HG03521 (cell line): ENCODE results near the gene SLC44A1.

ENCODE experiments used
- ATAC-seq: cut with Tn5 transposase; IDR thresholded peaks from one replicate; pipeline ENCODE4 v1.9.1; 2021; ENCODE audit warnings: mild to moderate bottlenecking, moderate library complexity; ENCODE audit not compliant: unreplicated experiment

Gene SLC44A1

DNA sequence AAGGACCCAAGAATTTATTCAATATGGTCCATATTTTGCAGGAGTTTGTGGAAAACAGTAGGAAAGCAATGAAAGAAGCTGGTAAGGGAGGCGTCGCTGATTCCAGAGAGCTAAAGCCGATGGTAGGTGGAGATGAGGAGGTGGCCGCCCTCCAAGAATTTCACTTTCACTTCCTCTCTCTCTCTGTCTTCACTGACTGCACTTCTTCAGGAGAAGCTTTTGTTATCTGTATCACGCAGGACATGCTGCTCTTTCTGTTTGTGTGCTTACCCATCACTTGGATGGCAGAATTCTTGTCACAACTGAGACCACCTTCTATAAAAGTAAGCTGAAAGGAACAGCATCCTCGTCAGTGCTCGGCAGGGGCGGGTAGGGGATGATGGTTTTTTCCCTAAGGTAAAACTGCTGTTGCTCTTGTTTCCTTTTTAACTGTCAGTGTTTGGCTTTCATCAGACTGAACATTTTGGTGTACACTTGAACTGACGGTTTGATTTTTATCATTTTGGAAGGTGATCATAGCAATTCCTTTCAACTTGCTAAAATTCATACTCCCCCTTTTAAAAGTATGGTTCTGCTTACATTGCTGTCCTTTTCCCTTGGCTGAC, 141.0 kb downstream of the SLC44A1 start:
- peak; percentile 91 for ATAC-seq

DNA sequence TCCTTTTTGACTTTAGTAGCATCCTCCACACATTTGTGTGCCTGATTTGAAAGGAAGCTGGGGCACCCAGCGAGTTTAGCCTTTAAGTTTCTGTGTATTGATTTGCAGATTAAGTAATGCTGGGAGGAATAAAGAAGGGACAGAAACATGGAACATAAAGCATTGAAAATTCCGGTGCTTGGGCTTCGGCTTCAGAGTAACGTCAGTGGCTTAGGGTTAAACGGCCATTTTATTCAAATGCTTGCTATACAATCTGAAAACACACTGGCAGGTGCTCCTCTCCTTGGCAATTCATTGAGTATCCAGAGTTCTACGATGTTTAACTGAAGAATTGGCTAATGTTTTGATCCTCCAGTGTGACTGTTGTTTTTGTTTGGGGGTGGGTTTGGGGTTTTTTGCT, 145.3 kb downstream of the SLC44A1 start:
- no peak for ATAC-seq

DNA sequence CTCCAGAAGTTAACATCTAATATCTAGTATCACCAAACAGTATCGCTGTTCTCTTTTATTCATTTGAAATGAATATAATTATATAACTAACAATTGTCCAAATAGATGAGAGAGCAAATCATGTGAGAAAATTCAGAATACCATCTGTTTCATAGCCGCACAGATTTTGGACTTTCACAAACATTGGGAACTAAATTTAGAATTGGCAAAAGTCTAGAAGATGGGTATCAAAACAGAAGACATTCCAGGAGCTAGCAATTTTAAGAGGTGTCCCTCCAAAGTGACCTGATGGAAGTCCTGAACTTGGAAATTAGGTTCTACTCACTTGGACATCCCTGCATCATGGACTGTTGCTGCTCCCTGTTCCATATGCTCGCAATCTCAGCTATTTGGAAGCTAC, 146.4 kb downstream of the SLC44A1 start:
- no peak for ATAC-seq

DNA sequence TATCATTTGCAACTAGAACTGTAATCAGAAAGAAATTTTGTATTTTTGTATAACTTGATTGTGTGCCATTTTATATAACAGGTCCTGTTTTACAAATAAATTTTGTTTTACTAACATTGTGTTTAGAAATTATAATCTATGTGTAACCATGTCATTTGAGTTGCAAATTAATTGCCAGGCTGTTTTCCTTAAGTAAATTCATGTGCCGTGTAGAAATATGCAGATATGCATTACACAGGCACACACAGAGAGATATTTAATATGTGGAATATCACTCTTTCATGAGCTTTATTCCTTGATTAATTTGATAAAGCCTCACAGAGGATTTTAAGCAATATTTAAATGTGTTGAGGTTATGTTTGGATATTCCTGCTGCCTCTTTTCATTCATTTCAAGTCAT, 146.8 kb downstream of the SLC44A1 start:
- no peak for ATAC-seq

DNA sequence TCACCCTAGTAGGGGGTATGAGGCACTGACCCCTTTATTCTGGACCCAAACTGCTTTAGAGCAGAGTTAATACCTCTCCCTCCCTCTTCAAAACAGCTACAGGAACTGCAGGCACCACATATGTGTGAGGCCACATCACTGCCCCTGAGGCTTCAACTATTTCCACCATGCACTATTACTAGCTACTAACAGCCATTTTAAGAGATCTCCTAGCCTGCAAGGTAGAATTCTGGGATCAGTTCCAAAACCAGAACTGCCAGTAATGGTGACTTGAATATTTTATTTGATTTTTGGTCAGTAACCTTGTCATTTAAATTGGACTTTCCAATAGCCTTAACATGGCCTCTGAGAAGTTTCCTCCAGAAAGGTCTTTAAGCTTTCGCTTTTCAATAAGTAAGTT, 148.1 kb downstream of the SLC44A1 start:
- no peak for ATAC-seq

DNA sequence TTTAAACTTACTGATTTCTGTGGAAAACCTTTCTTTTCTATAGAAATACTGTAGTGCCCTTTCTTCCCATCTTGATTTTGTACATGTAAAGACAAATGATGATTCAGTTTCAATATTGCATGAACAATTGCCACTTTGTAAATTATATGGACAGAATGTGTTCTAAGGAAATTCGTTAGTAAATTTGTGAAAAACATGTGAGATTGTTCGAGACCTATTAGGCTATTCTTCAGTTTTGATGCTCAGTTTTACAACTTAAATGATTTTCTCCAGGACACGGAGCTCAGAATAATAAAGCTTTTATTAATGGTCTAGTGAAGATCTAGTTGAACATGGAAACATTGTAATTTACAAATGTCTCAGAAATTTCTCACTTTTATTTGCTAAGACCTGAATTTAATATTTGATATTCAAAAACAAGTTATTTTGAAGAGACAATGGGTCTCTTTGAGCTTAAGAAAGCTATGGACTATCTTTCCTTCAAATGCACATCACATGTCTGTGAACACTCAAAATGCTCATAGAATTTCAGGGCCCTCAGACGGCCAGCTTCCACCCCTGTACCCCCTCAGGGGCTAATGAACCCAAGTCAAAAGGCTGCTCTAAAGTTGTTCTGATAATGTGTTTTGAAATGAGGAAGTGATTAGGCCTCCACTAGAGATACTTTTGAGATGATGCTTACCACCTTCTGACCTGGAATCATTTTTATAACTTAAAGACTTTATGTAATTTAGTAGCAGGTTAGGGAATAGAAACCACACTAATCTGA, 149.3 kb downstream of the SLC44A1 start:
- ATAC-seq, result no peak

DNA sequence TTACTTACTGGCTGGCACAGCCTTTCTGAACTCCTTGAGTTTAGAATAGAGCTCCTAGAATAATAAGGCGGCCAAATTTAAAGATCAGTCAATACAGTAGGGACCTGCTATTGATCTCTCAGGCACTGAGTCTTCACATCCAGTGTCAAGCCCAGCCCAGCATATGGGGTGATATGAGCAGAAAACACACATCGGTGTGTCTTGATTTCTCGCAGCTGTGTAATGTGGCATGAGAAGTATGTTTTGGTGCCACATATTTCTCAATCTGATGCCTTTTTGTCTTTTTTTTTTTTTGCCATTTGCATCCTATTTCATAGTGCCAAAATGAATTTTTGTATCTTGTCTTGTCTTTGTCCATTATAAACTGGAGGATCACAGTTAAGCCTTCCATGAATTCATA, 152.0 kb downstream of the SLC44A1 start:
- no peak for ATAC-seq

DNA sequence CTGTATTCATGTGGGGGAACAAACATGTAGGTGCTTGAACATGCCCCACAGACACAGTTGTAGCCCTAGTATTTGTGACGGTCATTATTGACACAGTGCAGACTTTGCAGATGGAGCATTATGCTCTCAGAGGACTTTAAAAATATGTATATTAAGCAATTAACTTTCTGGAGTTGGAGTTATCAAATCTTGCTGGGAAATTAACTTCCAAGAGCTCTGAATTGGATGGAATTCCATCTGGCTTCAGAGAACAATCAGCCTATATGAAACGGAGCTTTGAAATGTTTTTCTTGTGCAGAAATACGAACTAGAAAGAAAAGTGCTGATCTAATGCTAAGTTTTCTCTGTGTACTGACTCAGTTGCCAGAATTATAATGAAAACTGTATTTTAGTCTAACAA, 152.4 kb downstream of the SLC44A1 start:
- ATAC-seq, result no peak

DNA sequence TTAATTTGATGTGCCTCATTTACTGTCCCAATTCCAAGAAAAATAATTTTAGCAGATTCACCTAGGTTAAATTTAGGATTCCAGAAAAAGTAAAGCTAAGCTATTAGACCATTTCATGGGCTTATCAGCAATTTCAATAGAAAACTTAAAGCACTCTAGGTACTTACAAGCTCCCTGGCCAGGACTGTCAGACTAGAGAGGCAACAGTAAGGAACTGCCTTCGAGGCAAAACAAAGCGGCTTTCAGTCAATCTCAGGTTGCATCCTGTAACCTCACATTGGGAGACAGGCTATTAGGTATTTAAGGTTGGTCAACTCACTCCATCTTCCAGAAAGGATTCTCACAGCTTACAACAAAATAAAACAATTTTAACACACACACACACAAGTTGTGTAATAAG, 154.7 kb downstream of the SLC44A1 start:
- ATAC-seq, result no peak

DNA sequence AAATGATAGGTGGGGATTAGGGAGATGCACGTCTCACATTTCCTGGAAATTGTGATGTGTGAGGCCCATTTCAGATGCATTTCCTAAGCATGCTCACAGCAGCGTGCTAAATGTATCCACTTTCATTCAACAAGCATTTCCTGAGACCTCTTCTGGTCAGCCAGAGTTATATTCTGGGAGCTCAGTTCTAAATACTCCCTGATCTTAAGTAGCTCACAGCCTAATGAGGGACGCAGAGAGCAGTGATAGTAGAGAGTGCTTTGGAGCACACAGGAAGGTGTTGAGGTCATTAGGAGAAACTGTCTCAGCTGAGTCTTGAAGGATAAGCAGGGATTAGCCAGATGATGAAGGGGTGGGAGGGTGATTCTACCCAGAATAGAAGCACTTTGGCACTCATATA, 157.2 kb downstream of the SLC44A1 start:
- ATAC-seq, result no peak

DNA sequence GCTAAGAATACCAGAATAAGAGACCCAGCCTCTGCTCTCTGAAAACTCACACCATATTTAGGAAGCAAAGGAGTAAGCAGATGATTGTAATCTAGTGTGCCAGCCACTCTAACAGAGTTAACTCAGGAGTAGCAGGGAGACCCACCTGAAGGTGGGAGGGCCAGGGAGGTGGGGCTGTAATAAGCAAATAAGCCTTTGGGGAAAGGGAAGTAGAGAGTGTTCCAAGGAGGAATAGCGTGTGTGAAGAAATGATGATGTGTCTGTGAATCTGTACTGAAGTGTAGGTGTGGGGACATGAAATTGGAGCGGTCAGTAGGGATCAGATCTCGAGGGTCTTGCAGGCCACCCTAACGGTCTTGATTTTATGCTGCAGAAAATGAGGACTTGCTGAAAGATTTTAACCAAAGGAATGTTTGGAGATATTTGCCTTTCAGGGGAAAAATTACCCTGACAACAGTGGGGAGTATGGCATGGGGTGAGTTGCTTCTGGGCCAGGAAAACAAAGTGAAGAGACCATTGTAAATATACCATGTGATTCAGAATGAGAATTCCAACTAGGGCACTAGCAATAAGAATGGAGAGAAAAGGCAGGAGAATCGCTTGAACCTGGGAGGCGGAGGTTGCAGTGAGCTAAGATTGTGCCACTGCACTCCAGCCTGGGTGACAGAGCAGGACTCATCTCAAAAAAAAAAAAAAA, 159.2 kb downstream of the SLC44A1 start:
- no peak for ATAC-seq

DNA sequence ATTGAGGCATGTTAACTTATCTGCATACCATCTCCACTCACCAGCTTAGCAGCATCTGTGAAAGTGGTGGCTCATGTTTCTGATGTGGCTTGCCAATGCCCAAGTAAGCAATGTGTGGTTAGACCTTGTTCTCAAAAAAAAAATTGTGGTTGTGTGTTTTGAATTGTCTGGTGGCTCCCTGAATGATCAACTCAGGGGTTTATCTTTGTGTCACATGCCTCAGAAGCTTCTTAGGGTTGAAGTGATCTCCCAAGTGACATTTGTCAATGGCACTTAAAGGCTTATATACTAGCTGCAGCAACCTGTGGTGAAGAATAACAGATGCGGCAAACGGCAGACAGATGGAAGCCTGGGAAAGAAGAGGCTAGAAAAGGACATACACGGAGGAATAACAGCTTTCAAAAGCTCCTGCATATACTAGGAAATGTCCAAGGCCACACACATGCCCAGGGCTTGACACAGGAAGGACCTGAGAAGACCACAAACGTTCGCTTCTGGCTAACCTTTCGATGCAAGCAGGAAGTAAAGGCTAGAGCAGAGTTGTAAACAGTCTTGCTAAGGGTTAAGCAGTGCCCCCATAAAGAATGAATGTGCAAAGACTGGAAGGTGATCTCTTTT, 161.2 kb downstream of the SLC44A1 start:
- peak; percentile 91 for ATAC-seq

DNA sequence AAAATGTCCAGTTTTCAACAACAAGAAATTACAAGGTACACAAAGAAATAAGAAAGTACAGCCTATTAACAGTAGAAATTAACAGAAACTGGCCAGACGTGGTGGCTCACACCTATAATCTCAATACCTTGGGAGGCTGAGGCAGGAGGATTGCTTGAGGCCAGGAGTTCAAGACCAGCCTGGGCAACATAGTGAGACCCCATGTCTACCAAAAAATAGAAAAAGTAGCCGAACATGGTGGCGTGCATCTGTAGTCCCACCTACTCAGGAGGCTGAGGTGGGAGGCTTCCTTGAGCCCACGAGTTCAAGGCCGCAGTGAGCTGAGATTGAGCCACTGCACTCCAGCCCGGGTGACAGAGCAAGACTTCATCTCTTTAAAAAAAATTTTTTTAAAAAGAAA, 161.9 kb downstream of the SLC44A1 start:
- no peak for ATAC-seq

DNA sequence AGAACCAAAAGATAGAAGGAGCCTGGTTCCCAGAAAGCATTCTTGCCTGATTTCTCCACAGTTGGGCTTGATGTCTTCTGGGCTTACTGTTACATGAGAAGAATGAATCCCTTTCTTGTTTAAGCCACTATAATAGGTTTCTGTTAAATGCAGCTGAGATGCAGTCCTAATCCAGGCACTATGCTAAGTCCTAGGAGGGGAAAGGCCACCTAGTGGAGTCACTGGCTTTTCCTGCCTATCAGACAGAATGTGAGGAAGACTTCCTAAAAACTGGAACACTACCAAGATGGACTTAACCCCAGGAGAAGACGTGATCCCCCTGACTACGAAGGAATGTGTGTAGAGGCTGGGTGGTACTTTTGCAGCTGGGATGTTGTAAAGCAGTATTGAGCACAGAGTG, 169.1 kb downstream of the SLC44A1 start:
- ATAC-seq, result no peak

DNA sequence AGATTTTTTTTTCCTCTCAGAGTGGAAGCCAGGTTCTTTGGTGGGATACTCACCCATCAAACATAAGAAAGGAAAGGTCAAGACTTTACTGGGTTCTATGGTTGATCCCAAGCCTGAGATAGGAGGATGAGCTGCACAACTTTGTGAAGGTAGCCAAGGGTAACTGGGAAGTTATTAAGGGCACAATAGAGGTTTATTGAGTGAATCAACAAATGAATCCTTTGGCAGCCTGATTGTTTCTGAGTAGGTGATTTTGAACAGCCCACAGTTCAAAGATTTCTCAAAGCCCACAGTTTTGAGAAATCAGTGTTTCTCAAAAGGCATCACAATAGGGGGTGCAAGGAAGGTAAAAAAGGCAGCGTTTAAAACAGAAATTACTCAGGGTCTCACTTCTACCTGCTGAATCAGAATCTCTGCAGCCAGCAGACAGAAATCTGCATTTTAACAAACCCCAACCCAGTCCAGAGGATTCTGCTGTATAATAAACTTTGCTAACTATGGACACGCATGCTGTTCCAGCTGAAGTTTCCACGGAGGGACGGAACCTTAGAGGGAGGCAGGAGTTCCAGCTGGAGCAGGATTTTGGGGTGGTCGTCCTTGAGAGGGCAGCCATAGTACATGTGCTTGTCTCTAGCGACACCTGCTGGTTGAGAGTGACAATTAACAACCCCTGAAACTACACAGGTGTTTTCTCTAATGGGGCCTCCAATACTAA, 170.7 kb downstream of the SLC44A1 start:
- peak; percentile 66 for ATAC-seq

DNA sequence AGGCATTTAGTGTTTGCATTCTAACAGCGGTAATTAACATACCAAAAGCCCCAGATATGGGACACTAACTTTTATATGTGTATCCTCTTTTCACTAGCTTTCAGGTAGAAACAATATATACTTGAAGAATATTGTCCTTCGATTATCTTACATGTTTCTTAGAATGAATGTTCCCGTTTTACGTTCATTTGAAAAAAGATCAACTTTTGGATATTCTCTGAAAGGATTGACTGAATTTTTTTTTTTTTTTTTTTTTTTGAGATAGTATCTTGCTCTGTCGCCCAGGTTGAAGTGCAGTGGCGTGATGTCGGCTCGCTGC, 171.2 kb downstream of the SLC44A1 start:
- ATAC-seq, result no peak

DNA sequence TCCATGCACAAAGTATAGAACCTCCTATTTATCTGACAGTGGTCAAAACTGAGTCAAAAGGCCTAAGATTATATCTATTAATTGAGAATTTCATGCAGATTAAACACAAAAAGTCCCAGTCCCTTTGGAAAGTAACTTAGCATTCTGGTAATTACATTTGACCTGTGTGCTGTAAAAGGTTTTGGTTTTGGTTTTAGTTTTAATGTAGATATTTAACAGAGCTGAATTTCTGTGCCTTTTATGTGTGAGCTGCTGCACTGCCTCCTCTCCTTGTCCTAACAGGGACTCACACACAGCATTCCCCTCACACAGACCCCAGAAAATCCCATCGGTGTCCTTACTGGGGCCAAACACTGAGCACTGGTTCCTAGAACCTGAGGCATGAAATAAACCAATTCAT, 172.4 kb downstream of the SLC44A1 start:
- ATAC-seq, result peak; percentile 67

DNA sequence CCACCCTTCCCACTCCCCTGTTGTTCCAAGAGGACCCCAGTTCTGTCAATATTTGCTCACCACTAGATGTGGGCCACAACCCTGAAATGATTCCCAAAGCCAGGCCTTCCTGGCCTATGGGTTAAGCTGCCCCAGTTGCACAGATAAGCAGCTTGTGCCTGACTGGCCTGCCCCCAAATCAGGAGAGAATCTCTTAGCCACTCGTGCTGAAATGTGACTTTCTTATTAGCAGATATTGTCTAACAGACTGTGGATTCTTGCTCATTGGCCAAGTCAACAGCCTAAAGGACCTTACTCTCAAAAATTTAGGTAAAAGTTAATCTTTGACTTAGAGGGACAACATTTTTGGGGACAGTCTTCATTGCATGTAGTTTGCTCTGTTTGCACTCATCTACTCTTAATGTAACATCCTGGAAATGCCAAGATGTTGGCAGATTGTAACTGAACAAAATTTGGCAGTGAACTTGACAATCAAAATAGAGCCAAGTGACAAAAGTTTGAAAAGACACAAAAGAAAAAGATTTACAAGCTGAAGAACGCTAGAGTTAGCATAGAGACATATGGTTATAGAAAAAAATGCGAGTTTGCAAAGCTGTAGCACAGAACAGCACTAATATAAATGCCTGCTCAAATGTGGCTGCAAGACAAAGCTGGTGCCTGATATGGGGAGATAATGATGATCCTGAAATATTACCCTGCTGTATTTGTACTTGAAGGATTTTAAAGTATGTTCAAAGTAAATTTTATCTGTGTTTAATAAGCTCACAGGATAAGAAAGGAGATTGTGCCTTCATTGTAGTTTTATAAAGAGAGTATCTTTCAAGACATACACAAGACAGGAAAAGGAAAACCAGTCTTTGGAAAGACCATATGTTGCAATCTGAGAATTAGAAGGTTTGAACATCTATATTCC, 174.4 kb downstream of the SLC44A1 start:
- ATAC-seq, result no peak

DNA sequence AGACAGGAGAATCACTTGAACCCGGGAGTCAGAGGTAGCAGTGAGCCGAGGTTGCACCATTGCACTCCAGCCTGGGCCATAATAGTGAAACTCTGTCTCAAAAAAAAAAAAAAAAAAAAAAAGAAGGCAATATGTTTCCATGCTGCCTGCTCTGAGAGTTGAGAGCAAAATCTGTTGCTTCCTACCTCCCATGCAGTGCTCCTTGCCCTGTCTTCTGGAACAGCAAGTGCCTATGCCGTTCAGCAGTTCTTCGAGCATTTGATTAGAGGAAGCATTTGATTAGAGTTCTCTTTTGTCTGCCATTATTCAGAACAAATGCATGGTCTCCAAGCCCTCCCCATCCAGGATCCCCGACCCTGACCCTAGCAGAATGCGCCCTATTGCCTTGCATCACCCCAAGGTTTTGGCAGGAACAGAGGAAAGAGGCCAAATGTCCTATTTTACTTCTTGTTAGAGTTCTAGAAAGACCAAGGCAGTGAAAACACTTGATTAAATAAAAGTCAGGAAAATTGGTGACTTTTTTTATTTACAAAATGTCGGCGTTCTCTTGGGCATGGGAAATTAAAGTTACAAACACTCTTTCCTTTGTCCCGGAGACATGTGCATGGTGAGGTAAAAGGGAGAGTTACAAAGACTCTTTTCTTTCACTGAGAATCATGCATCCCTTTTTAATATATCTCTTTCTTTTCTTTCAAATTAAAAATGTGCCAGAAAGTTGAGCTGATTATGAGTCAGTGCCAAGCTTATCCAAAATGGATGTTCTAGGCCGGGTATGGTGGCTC, 175.6 kb downstream of the SLC44A1 start:
- ATAC-seq, result no peak
